CD1c-positive myeloid dendritic cell (primary cell): Measurements from ENCODE around the gene TMEM98.
"Not testable (repeated sequence)": the region's sequence is repeated elsewhere in the genome, so short reads cannot be mapped to it uniquely, and the experiment has no call there.

Experiments used
- DNase-seq: peaks from one replicate; pipeline ENCODE4 v3.0.0-alpha.2; 2016; ENCODE audit errors: extremely low spot score

TMEM98 gene

GRCh38 chr17:32943206-32943605, 15.3 kb downstream of the TMEM98 start:
- DNase-seq: no peak

DNA sequence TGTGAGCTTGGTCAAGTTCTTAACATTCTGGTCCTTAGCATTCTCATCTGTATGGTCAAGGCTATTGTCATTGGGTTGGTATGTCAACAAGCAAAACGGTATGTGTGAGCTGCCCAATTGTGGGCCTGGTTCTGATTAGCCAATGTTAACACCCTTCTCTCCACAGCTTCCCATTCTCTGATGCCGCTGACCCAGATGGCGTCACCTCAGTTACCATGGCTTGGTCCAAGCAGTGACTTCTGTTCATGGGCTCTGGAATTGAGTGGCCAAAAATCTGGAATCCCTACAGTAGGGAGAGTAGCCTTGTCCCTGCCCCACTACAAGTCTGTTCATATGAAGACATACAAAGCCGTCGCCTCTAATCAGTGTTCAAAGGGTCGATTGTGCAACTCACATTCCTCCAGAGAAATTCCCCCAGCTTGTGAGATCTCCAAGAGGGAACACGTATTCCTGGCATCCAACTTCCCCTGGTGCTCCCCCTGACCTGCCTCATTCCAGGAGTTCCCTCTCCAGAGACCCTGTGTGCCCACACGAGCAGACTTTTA, 15.8 kb downstream of the TMEM98 start:
- DNase-seq: no peak

- no peak for DNase-seq
Observed at GRCh38 chr17:32944248-32945020, 16.5 kb downstream of the TMEM98 start.

- DNase-seq: no peak
Observed at GRCh38 chr17:32946375-32947135, 18.6 kb downstream of the TMEM98 start.

DNA sequence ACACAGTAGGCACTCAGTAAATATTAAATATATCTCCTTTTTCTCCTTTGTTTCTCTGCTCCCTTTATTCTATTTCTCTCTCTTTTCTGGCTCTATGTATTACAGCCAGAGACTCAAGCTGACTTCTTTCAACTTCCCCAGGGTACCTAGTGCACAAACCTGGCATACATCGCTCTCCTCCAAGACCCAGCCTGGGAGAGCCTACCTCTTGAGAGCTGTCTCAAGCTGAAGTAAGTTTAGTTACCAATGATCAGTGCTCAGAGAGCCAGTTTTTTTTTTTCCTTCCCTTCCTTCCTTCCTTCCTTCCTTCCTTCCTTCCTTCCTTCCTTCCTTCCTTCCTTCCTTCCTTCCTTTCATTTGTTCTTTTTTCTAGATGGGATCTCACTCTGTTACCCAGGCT, 19.8 kb downstream of the TMEM98 start:
- no peak for DNase-seq

- DNase-seq: no peak
Observed at GRCh38 chr17:32949181-32949580, 21.2 kb downstream of the TMEM98 start.

- not testable (repeated sequence) for DNase-seq
Observed at GRCh38 chr17:32952491-32952890, 24.5 kb downstream of the TMEM98 start.

DNA sequence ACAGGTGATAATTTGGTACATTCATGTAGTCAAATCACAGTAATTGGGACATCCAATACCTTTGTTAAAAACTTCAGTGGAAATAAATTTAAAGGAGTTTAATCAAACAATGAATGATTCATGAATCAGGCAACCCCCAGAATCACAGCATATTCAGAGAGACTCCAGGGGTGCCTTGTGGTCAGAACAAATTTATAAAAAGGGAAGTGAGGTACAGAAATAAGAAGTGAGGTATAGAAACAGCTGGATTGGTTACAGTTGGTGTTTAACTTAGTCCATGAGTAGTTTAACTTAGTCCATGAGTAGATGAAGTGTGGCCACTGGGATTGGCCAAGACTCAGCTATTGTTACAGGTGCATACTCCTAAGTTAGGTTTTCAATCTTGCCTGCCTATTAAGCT, 25.1 kb downstream of the TMEM98 start:
- no peak for DNase-seq

GRCh38 chr17:32953857-32954256, 25.9 kb downstream of the TMEM98 start:
- DNase-seq: no peak

DNA sequence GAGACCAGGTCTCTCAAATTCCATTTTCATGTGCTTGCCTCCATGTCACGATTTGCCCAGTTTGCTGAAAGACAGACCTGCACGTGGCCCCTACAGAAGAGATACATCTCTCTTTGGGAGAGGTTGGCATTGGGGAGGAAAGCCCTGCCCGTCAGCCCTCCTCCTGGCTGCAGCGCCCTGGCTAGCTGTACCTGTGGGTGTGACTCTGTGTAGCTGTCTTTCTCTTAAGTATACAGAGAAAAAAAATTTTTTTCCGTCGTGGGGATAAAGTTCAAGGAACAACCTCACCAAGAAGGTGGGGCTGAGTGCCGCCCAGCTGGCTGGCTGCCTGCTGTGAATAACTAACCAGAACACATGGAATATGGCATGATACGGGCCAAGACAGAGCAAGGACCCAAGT, 26.5 kb downstream of the TMEM98 start:
- no peak for DNase-seq

DNA sequence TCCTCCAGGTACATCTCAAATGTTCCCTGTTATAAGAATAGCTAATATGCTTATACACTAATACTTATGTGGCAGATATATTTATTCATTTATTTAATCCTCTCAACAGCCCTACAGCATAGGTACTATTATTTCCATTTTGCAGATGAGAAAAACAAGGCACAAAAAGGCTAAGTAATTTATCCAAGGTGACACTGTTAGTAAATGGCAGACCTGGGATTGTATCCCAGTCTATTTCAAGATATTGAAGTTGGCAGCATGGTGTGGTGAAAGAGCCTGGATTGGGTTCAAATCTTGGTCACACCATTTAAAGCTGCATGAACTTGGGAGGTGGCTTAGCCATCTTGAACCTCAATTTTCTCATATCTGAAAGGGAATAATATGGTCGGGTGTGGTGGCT, 27.2 kb downstream of the TMEM98 start:
- DNase-seq: no peak

DNA sequence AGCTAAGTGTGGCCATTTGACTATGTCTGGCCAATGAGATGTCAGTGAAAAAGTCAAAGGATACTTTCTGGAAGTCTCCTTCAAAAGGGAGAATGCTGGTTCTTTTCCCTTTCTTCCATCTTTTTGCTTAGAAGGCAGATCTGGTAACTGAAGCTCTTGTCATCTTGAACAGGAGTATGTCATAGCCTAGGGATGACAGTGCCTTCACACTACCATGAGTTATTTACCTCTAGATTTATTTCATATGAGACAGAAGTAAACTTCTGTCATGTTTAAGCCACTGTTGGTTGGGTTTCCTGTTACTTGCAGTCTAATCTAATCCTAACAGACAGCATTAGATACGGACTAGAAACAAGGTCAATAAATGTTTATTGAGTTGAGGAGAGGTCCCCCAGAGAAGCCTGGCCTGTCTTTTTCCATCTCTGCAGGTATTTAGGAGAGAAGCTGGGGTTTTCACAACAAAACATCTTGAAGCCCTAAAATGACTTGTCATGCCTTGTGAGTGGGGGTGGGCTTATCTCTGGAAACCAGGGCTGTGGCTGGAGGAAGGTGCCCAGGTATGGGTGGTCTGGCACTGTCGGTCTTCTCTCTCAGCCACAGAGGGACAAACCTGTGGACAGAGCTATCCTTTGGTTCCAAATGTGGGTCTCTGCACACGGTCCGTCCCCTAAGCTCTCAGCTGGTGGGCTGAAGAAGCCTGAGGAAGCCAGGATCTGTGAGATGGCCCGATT, 28.5 kb downstream of the TMEM98 start:
- no peak for DNase-seq

DNA sequence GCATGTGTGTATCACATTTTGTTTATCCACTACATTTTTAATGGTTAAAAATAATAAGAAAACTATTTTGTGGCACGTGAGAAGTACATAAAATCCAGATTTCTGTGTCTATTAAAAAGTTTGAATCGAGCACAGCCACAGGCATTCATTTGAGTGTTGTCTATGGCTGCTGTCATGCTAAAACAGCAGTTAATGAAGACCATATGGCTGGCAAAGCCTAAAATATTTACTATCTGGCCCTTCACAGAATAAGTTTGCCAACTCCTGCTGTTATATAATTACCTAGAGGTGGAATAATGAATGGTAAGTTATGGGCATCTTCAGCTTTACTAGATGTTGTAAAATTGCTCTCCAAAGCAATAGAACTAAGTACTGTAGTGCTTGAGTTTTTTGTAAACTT, 30.5 kb downstream of the TMEM98 start:
- DNase-seq: no peak

GRCh38 chr17:32960815-32961214, 32.9 kb downstream of the TMEM98 start:
- DNase-seq: no peak

DNA sequence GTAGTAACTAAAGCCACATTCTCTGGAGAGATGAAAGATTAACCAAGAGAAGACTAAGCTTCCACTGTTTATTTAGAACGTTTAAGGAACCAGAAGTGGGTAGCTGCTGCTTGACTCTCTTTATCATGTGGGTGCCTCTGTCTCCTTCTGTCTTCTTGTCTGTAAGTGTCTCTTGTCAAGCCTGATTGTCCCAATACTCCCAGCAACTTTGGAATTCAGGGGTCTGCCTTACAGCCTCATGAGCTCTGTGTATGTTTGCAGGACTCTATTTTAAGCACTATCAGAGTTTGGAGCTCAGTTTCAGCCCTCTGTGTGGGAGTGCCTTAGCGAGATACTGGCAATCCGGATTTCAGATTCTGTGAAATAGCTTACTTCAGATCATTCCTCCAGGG, 34.4 kb downstream of the TMEM98 start:
- no peak for DNase-seq

DNA sequence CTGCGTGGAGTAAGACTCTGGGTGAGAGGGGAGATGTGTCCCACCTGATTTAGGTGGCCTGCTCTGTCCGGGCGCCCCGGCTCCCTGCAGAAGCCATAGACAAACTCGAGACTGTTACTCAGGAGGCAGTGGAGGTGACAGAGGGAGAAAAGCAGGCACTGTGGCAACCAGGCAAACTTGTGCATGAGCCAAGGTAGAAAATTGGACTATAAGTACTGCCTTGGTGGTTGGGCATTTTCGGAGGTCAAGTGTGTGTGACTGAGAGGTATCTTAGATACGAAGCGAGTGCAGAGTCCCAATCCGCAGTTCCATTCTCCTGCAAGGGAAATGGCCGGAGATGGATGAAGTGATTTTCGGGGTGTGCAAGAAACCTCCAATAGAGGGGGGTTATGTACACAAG, 36.6 kb downstream of the TMEM98 start:
- DNase-seq: no peak

- not testable (repeated sequence) for DNase-seq
Observed at GRCh38 chr17:32969231-32969630, 41.3 kb downstream of the TMEM98 start.

DNA sequence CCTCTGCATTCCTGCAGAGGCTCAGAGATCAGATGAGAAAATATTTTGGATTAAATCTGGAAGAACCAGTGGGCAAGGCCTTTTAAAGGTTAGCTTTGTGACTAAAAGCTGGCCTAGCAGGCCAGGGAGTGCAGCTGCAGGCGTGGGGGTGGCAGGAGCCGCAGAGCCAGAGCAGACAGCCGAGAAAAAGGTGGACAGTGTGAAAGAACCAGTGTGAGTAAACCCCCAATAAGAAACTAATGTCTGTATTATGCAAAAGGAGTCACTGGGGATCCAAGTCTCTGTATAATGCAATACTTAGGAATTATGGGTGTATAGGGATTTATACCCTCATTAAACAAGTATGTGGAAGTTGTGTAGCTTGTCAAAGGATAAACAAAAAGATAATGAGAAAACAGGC, 42.3 kb downstream of the TMEM98 start:
- DNase-seq: no peak

- no peak for DNase-seq
Observed at GRCh38 chr17:32971171-32971570, 43.2 kb downstream of the TMEM98 start.

DNA sequence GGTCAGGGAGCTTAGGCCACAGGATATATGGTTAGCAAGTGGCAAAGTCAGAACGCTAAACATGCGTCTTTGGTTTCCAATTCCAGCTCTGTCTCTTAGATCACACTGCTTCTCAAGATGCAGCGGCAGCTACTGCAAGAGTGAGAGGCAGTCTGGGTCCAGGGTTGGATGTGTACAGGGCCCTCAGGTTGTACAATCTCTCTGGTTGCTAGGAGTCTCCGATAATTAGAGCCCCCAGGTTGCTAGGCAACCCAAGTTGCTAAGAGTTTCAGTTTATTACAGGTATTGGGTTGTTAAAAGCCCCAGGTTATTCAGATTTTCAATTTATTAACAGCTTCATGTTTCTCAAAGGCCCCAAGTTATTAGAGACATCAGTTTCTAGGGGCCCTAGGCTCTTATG, 48.2 kb downstream of the TMEM98 start:
- no peak for DNase-seq

DNA sequence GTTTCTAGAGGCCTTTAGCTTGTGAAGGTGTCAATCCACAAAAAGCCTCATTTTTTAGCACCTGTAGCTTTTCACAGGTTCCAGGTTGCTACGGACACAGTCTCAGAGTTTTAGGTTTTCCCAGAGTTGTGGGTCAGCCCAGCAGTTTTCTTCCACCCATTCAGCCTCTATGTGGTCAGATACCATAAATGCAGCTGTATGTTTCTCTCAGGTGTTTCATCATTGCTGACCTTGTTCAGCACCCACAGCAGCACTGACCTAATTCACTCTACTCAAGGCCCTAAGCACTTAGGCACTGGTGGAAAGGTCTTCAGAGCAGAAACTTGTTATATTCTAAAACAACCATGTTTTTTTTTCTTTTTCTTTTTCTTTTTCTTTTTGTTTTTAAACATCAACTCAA, 48.7 kb downstream of the TMEM98 start:
- DNase-seq: no peak

GRCh38 chr17:32980230-32980629, 52.3 kb downstream of the TMEM98 start:
- no peak for DNase-seq
